ENCODE results near the gene SYT11. TPM values are rescaled to one million over a fixed set of nuclear protein-coding genes. Genes with fewer than 3 reads are reported as not detected.

SYT11 gene
- total RNA-seq, 1 donor = 48.6 TPM

- TF ChIP-seq CTCF (IDR thresholded peaks at IDR 0.05; ENCODE audit: insufficient read depth, low read length) = no peak
- DNase-seq (ENCODE audit: low read depth) = no peak
- no peak overlapping the region for H3K4me3 ChIP-seq (ENCODE audit: low read depth, low read length)
Measured at GRCh38 chr1:155897746-155898145, 38.4 kb downstream of the SYT11 start.

GRCh38 chr1:155898888-155899287 lies 39.5 kb downstream of the SYT11 start:
- TF ChIP-seq CTCF (IDR thresholded peaks at IDR 0.05; ENCODE audit: insufficient read depth, low read length) = no peak
- DNase-seq (ENCODE audit: low read depth) = no peak
- no peak overlapping the region for H3K4me3 ChIP-seq (ENCODE audit: low read depth, low read length)

- TF ChIP-seq CTCF (IDR thresholded peaks at IDR 0.05; ENCODE audit: insufficient read depth, low read length) = no peak
Measured at GRCh38 chr1:155899683-155900082, 40.3 kb downstream of the SYT11 start.

GRCh38 chr1:155900161-155900560 lies 40.8 kb downstream of the SYT11 start:
- no peak for DNase-seq (ENCODE audit: low read depth)

More at GRCh38 chr1:155899683-155900082, 40.3 kb downstream of the SYT11 start:
- DNase-seq (ENCODE audit: low read depth) = no peak
- H3K4me3 ChIP-seq (ENCODE audit: low read depth, low read length) = no peak overlapping the region

GRCh38 chr1:155904261-155904660 lies 44.9 kb downstream of the SYT11 start:
- DNase-seq (ENCODE audit: low read depth) = no peak
- TF ChIP-seq CTCF (IDR thresholded peaks at IDR 0.05; ENCODE audit: insufficient read depth, low read length) = no peak
- H3K4me3 ChIP-seq (ENCODE audit: low read depth, low read length) = no peak overlapping the region

More at GRCh38 chr1:155900161-155900560, 40.8 kb downstream of the SYT11 start:
- H3K4me3 ChIP-seq (ENCODE audit: low read depth, low read length) = no peak overlapping the region
- TF ChIP-seq CTCF (IDR thresholded peaks at IDR 0.05; ENCODE audit: insufficient read depth, low read length) = no peak

- no peak for TF ChIP-seq CTCF (IDR thresholded peaks at IDR 0.05; ENCODE audit: insufficient read depth, low read length)
- peak; percentile 62 for DNase-seq (ENCODE audit: low read depth)
- H3K4me3 ChIP-seq (ENCODE audit: low read depth, low read length) = peak overlapping the region; percentile 74
Measured at GRCh38 chr1:155909894-155910293, 50.5 kb downstream of the SYT11 start.

- TF ChIP-seq CTCF (IDR thresholded peaks at IDR 0.05; ENCODE audit: insufficient read depth, low read length) = peak; percentile 19
- DNase-seq (ENCODE audit: low read depth) = peak; percentile 46
- peak overlapping the region; percentile 74 for H3K4me3 ChIP-seq (ENCODE audit: low read depth, low read length)
Measured at GRCh38 chr1:155910621-155911121, 51.3 kb downstream of the SYT11 start.

Data from fibroblast of the aortic adventitia (primary cell).